Endothelial cell of umbilical vein (primary cell): ENCODE results near the gene TMEM135. TPM values are rescaled to one million over a fixed set of nuclear protein-coding genes. Genes with fewer than 3 reads are reported as not detected.

ENCODE experiments used
- BruUV-seq: library from RNA; stranded (reverse); fragments of 400-500 nt; replicated peaks from 2 replicates; lab custom pipeline; 2021; lab: Mats Ljungman, UMichigan
- CTCF ChIA-PET: fragments of 300-600, 350-600 bp; sonication (Branson Sonifier 250); formaldehyde crosslinking; loops from one replicate; lab custom pipeline; 2021; ENCODE audit warnings: antibody characterized with exemption, inconsistent platforms; lab: Charles Lee
- POLR2A ChIA-PET: fragments of 300-600, 350-600 bp; sonication (Branson Sonifier 250); formaldehyde crosslinking; loops from one replicate; lab custom pipeline; 2021; ENCODE audit warnings: antibody characterized with exemption, inconsistent platforms; lab: Charles Lee
- DNase-seq: peaks from one replicate; pipeline ENCODE4 v3.0.0-alpha.2; 2011; ENCODE audit warnings: low read depth, low spot score
- FAIRE-seq: peaks from 2 replicates; lab custom pipeline; 2011; peaks lifted over from hg19 to GRCh38; lab: Jason Lieb, UNC
- H2AFZ ChIP-seq: 2 replicates; pipeline ENCODE4 v1.6.0; 2012; ENCODE audit warnings: low read depth, low read length, control low read depth, inconsistent platforms
- H3K27ac ChIP-seq: 2 replicates; pipeline ENCODE4 v1.5.1; 2011; ENCODE audit warnings: low read depth, mild to moderate bottlenecking, control low read depth, low read length, moderate library complexity; ENCODE audit not compliant: insufficient read depth
- H3K27me3 ChIP-seq, 2 experiments: 2 replicates each; pipeline versions ENCODE4 v1.6.0 to v1.6.1; 2011; ENCODE audit warnings: low read length in 2 of 2, mixed read lengths in 1 of 2; ENCODE audit not compliant: control insufficient read depth in 2 of 2, insufficient read depth in 2 of 2
- H3K36me3 ChIP-seq, 2 experiments: 2 replicates in 1 of 2; 3 replicates in 1 of 2; pipeline ENCODE4 v1.5.1; 2011; ENCODE audit warnings: low read length in 2 of 2, mild to moderate bottlenecking in 1 of 2, moderate library complexity in 1 of 2; ENCODE audit not compliant: control insufficient read depth in 2 of 2, insufficient read depth in 2 of 2; ENCODE audit errors: extremely low read depth in 1 of 2
- H3K4me1 ChIP-seq: 3 replicates; pipeline ENCODE4 v1.5.1; 2011; ENCODE audit warnings: mild to moderate bottlenecking, low read length; ENCODE audit not compliant: control insufficient read depth, insufficient read depth; ENCODE audit errors: extremely low read depth
- H3K4me2 ChIP-seq: 2 replicates; pipeline ENCODE4 v1.6.1; 2011; ENCODE audit warnings: low read length, control low read depth, mixed read lengths; ENCODE audit not compliant: insufficient read depth
- H3K4me3 ChIP-seq, 3 experiments: fragments of 200-600 bp in 1 of 3; sonication (generic), shearing (Covaris generic) in 1 of 3; replicated peaks in 1 of 3; 2 replicates each; pipeline ENCODE4 v1.5.1; 2011 to 2016; ENCODE audit warnings: control low read depth in 3 of 3, low read length in 3 of 3, mild to moderate bottlenecking in 2 of 3, inconsistent platforms in 1 of 3, low read depth in 1 of 3, moderate library complexity in 1 of 3; ENCODE audit not compliant: insufficient read depth in 1 of 3
- H3K79me2 ChIP-seq: 2 replicates; pipeline ENCODE4 v1.6.0; 2012; ENCODE audit warnings: low read length, inconsistent platforms; ENCODE audit not compliant: control insufficient read depth, insufficient read depth
- H3K9ac ChIP-seq: replicated peaks from 2 replicates; pipeline ENCODE3; 2011; ENCODE audit warnings: low read length, control low read depth; ENCODE audit not compliant: insufficient read depth; ENCODE audit errors: extremely low read depth
- H3K9me1 ChIP-seq: replicated peaks from 3 replicates; pipeline ENCODE4 v1.6.0; 2011; ENCODE audit warnings: mild to moderate bottlenecking, low read length; ENCODE audit not compliant: control insufficient read depth, insufficient read depth; ENCODE audit errors: extremely low read depth
- H3K9me3 ChIP-seq: replicated peaks from 2 replicates; pipeline ENCODE4 v1.5.1; 2012; ENCODE audit warnings: low read length, inconsistent platforms; ENCODE audit not compliant: control insufficient read depth, insufficient read depth
- H4K20me1 ChIP-seq: replicated peaks from 2 replicates; pipeline ENCODE3; 2011; ENCODE audit warnings: mild to moderate bottlenecking, low read length; ENCODE audit not compliant: control insufficient read depth, insufficient read depth; ENCODE audit errors: extremely low read depth
- CTCF ChIP-seq, 2 donors: IDR thresholded peaks; 1 replicate in 1 of 2; 2 replicates in 1 of 2; pipeline ENCODE4 v1.5.1; 2011; ENCODE audit warnings: low read length in 2 of 2, mild to moderate bottlenecking in 2 of 2, moderate library complexity in 2 of 2, control low read depth in 1 of 2, inconsistent platforms in 1 of 2, low read depth in 1 of 2; ENCODE audit not compliant: insufficient read depth in 1 of 2; ENCODE audit errors: extremely low read depth in 1 of 2
- GATA2 ChIP-seq: IDR thresholded peaks from 2 replicates; pipeline ENCODE4 v1.7.0; 2011; ENCODE audit warnings: low read depth, mild to moderate bottlenecking, moderate library complexity, mixed read lengths, low read length; ENCODE audit not compliant: insufficient read length, insufficient read depth
- JUN ChIP-seq: IDR thresholded peaks from 2 replicates; pipeline ENCODE4 v1.6.1; 2011; ENCODE audit warnings: borderline replicate concordance, low read depth; ENCODE audit not compliant: insufficient read length, insufficient read depth
- MYC ChIP-seq: IDR thresholded peaks from one replicate; pipeline ENCODE4 v1.6.1; 2011; ENCODE audit warnings: mild to moderate bottlenecking, low read depth, low read length
- POLR2AphosphoS5 ChIP-seq: IDR thresholded peaks from 2 replicates; pipeline ENCODE4 v1.6.1; 2012; ENCODE audit warnings: low read depth, mild to moderate bottlenecking, control low read depth, low read length, moderate library complexity; ENCODE audit not compliant: insufficient read depth
- dilution Hi-C: fragments of 300-500 bp; cut with MboI; formaldehyde crosslinking; loops from one replicate; pipeline ENCODE4 v1.15.0; 2019; ENCODE audit warnings: low sequenced_read_pairs; ENCODE audit not compliant: extremely low pct_ligation_motif_present
- intact Hi-C: fragments of 100-400 bp; cut with micrococcal nuclease; formaldehyde crosslinking; loops from one replicate; pipeline ENCODE4 v1.10.0; 2022
- polyA plus RNA-seq, 4 experiments: library from polyadenylated mRNA; depleted of rRNA in 3 of 4; stranded (reverse) in 3 of 4; unstranded in 1 of 4; fragments of >200 nt; gene quantifications; 2 replicates each; pipeline versions ENCODE4 v1.2.1 to v1.2.3, GENCODE V29; 2011 to 2012; ENCODE audit warnings: missing spikeins in 1 of 4
- total RNA-seq: library from RNA; stranded (reverse); gene quantifications from 2 replicates; pipeline ENCODE4 v1.2.3, GENCODE V29; 2021
- TF ChIP-seq, protein P1 (sequence below): IDR thresholded peaks from 2 replicates; pipeline ENCODE4 v1.6.1; 2011; ENCODE audit not compliant: insufficient read depth, insufficient read length

The TMEM135 gene
- total and polyA plus RNA-seq, 2 donors (not counting 3 experiments of a cell fraction or from before 2014, with no cell fraction given), result 12.3 to 33.2 TPM

GRCh38 chr11:87325490-87325872 is 287.7 kb downstream of the TMEM135 start:
- Histone ChIP-seq H3K9me3 (no peaks in the 10 kb centered on the region), H3K79me2 (no peaks in the 10 kb centered on the region), H3K9me1 (no peaks in the 10 kb centered on the region), H4K20me1 (no peaks in the 10 kb centered on the region), H2AFZ (no peak overlapping the region), H3K4me1 (no peaks in the 10 kb centered on the region), H3K4me3 (no peak overlapping the region), H3K36me3 (no peaks in the 10 kb centered on the region), H3K27me3 (no peaks in the 10 kb centered on the region), H3K27ac (no peak overlapping the region), H3K4me2 (no peak overlapping the region), H3K9ac (no peak overlapping the region)
- intact Hi-C loops (no loop called here), dilution Hi-C loops (no loop called here)
- TF ChIP-seq CTCF (IDR thresholded peaks at IDR 0.05; ENCODE audit: extremely low read depth in 1 of 2, insufficient read depth in 1 of 2, low read depth in 1 of 2, low read length in 2 of 2) (no peak), GATA2 (no peak), MYC (no peak), POLR2AphosphoS5 (no peak), JUN (no peak)
- TF ChIP-seq, protein P1, sequence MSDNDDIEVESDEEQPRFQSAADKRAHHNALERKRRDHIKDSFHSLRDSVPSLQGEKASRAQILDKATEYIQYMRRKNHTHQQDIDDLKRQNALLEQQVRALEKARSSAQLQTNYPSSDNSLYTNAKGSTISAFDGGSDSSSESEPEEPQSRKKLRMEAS, result no peak
- BruUV-seq, result no TSS peak
- ChIA-PET CTCF (no interaction called here), POLR2A (no interaction called here)
- no peak for FAIRE-seq
- no peak for DNase-seq
